Measurements from ENCODE around the gene KATNAL1.
"Not testable (repeated sequence)": the region's sequence is repeated elsewhere in the genome, so short reads cannot be mapped to it uniquely, and the experiment has no call there.

The KATNAL1 gene

GRCh38 chr13:30289533-30289932 is 17.8 kb downstream of the KATNAL1 start:
- H3K27me3 ChIP-seq (replicated peaks; ENCODE audit: control insufficient read depth, insufficient read depth, low read length): no peaks in the 10 kb centered on the region
- H3K4me1 ChIP-seq (ENCODE audit: control insufficient read depth, insufficient read depth, low read length): peaks cover 40% of the 10 kb centered on the region
- no peaks in the 10 kb centered on the region for H3K9me3 ChIP-seq (ENCODE audit: control insufficient read depth, low read length)
- no peaks in the 10 kb centered on the region for H3K36me3 ChIP-seq (ENCODE audit: control insufficient read depth, insufficient read depth, low read length, severe bottlenecking)
- H3K4me3 ChIP-seq (ENCODE audit: low read length): peak overlapping the region; percentile 19
- DNase-seq (ENCODE audit: low read depth): peak; percentile 7
- no peak overlapping the region for H3K9ac ChIP-seq (ENCODE audit: low read length)

- not testable (repeated sequence) for H3K9ac ChIP-seq (ENCODE audit: low read length); H3K27me3 ChIP-seq (replicated peaks; ENCODE audit: control insufficient read depth, insufficient read depth, low read length); H3K4me3 ChIP-seq (ENCODE audit: low read length); H3K9me3 ChIP-seq (ENCODE audit: control insufficient read depth, low read length); DNase-seq (ENCODE audit: low read depth); H3K36me3 ChIP-seq (ENCODE audit: control insufficient read depth, insufficient read depth, low read length, severe bottlenecking)
- H3K4me1 ChIP-seq (ENCODE audit: control insufficient read depth, insufficient read depth, low read length): peaks cover 30% of the 10 kb centered on the region
Observed at GRCh38 chr13:30286059-30286458, 21.3 kb downstream of the KATNAL1 start.

- DNase-seq (ENCODE audit: low read depth): no peak
- Histone ChIP-seq H3K9ac (ENCODE audit: low read length) (no peak overlapping the region), H3K27me3 (replicated peaks; ENCODE audit: control insufficient read depth, insufficient read depth, low read length) (no peaks in the 10 kb centered on the region), H3K9me3 (ENCODE audit: control insufficient read depth, low read length) (no peaks in the 10 kb centered on the region), H3K4me3 (ENCODE audit: low read length) (no peak overlapping the region), H3K4me1 (ENCODE audit: control insufficient read depth, insufficient read depth, low read length) (no peaks in the 10 kb centered on the region), H3K36me3 (ENCODE audit: control insufficient read depth, insufficient read depth, low read length, severe bottlenecking) (peaks cover 7% of the 10 kb centered on the region)
Observed at GRCh38 chr13:30276178-30276577, 31.2 kb downstream of the KATNAL1 start.

GRCh38 chr13:30274083-30274482 is 33.3 kb downstream of the KATNAL1 start:
- H3K36me3 ChIP-seq (ENCODE audit: control insufficient read depth, insufficient read depth, low read length, severe bottlenecking): peaks cover 4% of the 10 kb centered on the region
- H3K9me3 ChIP-seq (ENCODE audit: control insufficient read depth, low read length): no peaks in the 10 kb centered on the region
- H3K4me1 ChIP-seq (ENCODE audit: control insufficient read depth, insufficient read depth, low read length): no peaks in the 10 kb centered on the region
- H3K4me3 ChIP-seq (ENCODE audit: low read length): no peak overlapping the region
- H3K9ac ChIP-seq (ENCODE audit: low read length): no peak overlapping the region
- H3K27me3 ChIP-seq (replicated peaks; ENCODE audit: control insufficient read depth, insufficient read depth, low read length): no peaks in the 10 kb centered on the region
- no peak for DNase-seq (ENCODE audit: low read depth)

- not testable (repeated sequence) for DNase-seq (ENCODE audit: low read depth); H3K27me3 ChIP-seq (replicated peaks; ENCODE audit: control insufficient read depth, insufficient read depth, low read length); H3K4me1 ChIP-seq (ENCODE audit: control insufficient read depth, insufficient read depth, low read length); H3K9ac ChIP-seq (ENCODE audit: low read length); H3K9me3 ChIP-seq (ENCODE audit: control insufficient read depth, low read length); H3K36me3 ChIP-seq (ENCODE audit: control insufficient read depth, insufficient read depth, low read length, severe bottlenecking); H3K4me3 ChIP-seq (ENCODE audit: low read length)
Observed at GRCh38 chr13:30270035-30270434, 37.3 kb downstream of the KATNAL1 start.

GRCh38 chr13:30268673-30269072 is 38.7 kb downstream of the KATNAL1 start:
- Histone ChIP-seq H3K36me3 (ENCODE audit: control insufficient read depth, insufficient read depth, low read length, severe bottlenecking) (no peaks in the 10 kb centered on the region), H3K9me3 (ENCODE audit: control insufficient read depth, low read length) (no peaks in the 10 kb centered on the region), H3K27me3 (replicated peaks; ENCODE audit: control insufficient read depth, insufficient read depth, low read length) (no peaks in the 10 kb centered on the region), H3K4me3 (ENCODE audit: low read length) (no peak overlapping the region), H3K9ac (ENCODE audit: low read length) (no peak overlapping the region), H3K4me1 (ENCODE audit: control insufficient read depth, insufficient read depth, low read length) (no peaks in the 10 kb centered on the region)
- peak; percentile 15 for DNase-seq (ENCODE audit: low read depth)

GRCh38 chr13:30266756-30267155 is 40.6 kb downstream of the KATNAL1 start:
- H3K36me3 ChIP-seq (ENCODE audit: control insufficient read depth, insufficient read depth, low read length, severe bottlenecking): no peaks in the 10 kb centered on the region

GRCh38 chr13:30259149-30259733 is 48.1 kb downstream of the KATNAL1 start:
- H3K4me3 ChIP-seq (ENCODE audit: low read length); H3K9me3 ChIP-seq (ENCODE audit: control insufficient read depth, low read length); DNase-seq (ENCODE audit: low read depth); H3K9ac ChIP-seq (ENCODE audit: low read length); H3K27me3 ChIP-seq (replicated peaks; ENCODE audit: control insufficient read depth, insufficient read depth, low read length): not testable (repeated sequence)
- peaks cover 14% of the 10 kb centered on the region for H3K36me3 ChIP-seq (ENCODE audit: control insufficient read depth, insufficient read depth, low read length, severe bottlenecking)
- peaks cover 21% of the 10 kb centered on the region for H3K4me1 ChIP-seq (ENCODE audit: control insufficient read depth, insufficient read depth, low read length)

More at GRCh38 chr13:30266756-30267155, 40.6 kb downstream of the KATNAL1 start:
- H3K9ac ChIP-seq (ENCODE audit: low read length): no peak overlapping the region
- H3K4me1 ChIP-seq (ENCODE audit: control insufficient read depth, insufficient read depth, low read length): no peaks in the 10 kb centered on the region
- DNase-seq (ENCODE audit: low read depth): no peak
- H3K27me3 ChIP-seq (replicated peaks; ENCODE audit: control insufficient read depth, insufficient read depth, low read length): no peaks in the 10 kb centered on the region
- no peaks in the 10 kb centered on the region for H3K9me3 ChIP-seq (ENCODE audit: control insufficient read depth, low read length)
- H3K4me3 ChIP-seq (ENCODE audit: low read length): no peak overlapping the region

- peaks cover 21% of the 10 kb centered on the region for H3K4me1 ChIP-seq (ENCODE audit: control insufficient read depth, insufficient read depth, low read length)
- H3K4me3 ChIP-seq (ENCODE audit: low read length): no peak overlapping the region
- peaks cover 21% of the 10 kb centered on the region for H3K36me3 ChIP-seq (ENCODE audit: control insufficient read depth, insufficient read depth, low read length, severe bottlenecking)
- H3K9me3 ChIP-seq (ENCODE audit: control insufficient read depth, low read length): no peaks in the 10 kb centered on the region
- no peak for DNase-seq (ENCODE audit: low read depth)
- H3K9ac ChIP-seq (ENCODE audit: low read length): no peak overlapping the region
- no peaks in the 10 kb centered on the region for H3K27me3 ChIP-seq (replicated peaks; ENCODE audit: control insufficient read depth, insufficient read depth, low read length)
Observed at GRCh38 chr13:30257468-30258099, 49.8 kb downstream of the KATNAL1 start.

GRCh38 chr13:30256713-30257467 is 50.5 kb downstream of the KATNAL1 start:
- no peaks in the 10 kb centered on the region for H3K27me3 ChIP-seq (replicated peaks; ENCODE audit: control insufficient read depth, insufficient read depth, low read length)
- no peak for DNase-seq (ENCODE audit: low read depth)

GRCh38 chr13:30255696-30256095 is 51.7 kb downstream of the KATNAL1 start:
- no peak overlapping the region for H3K9ac ChIP-seq (ENCODE audit: low read length)
- DNase-seq (ENCODE audit: low read depth): no peak
- no peaks in the 10 kb centered on the region for H3K27me3 ChIP-seq (replicated peaks; ENCODE audit: control insufficient read depth, insufficient read depth, low read length)
- no peaks in the 10 kb centered on the region for H3K9me3 ChIP-seq (ENCODE audit: control insufficient read depth, low read length)
- no peak overlapping the region for H3K4me3 ChIP-seq (ENCODE audit: low read length)
- peaks cover 21% of the 10 kb centered on the region for H3K36me3 ChIP-seq (ENCODE audit: control insufficient read depth, insufficient read depth, low read length, severe bottlenecking)
- peaks cover 21% of the 10 kb centered on the region for H3K4me1 ChIP-seq (ENCODE audit: control insufficient read depth, insufficient read depth, low read length)

More at GRCh38 chr13:30256713-30257467, 50.5 kb downstream of the KATNAL1 start:
- no peak overlapping the region for H3K4me3 ChIP-seq (ENCODE audit: low read length)
- H3K9ac ChIP-seq (ENCODE audit: low read length): peak overlapping the region; percentile 23
- H3K9me3 ChIP-seq (ENCODE audit: control insufficient read depth, low read length): no peaks in the 10 kb centered on the region
- H3K4me1 ChIP-seq (ENCODE audit: control insufficient read depth, insufficient read depth, low read length): peaks cover 21% of the 10 kb centered on the region
- H3K36me3 ChIP-seq (ENCODE audit: control insufficient read depth, insufficient read depth, low read length, severe bottlenecking): peaks cover 21% of the 10 kb centered on the region

Measured in adipocyte (in vitro differentiated cells).